ENCODE results near the gene C19orf38. TPM values are rescaled to one million over a fixed set of nuclear protein-coding genes. Genes with fewer than 3 reads are reported as not detected.
"Not testable (repeated sequence)": the region's sequence is repeated elsewhere in the genome, so short reads cannot be mapped to it uniquely, and the experiment has no call there.

Gene C19orf38
- total and polyA plus RNA-seq, 3 experiments from 2014 or later = 0.44 to 0.48 TPM; not detected in 1

DNA sequence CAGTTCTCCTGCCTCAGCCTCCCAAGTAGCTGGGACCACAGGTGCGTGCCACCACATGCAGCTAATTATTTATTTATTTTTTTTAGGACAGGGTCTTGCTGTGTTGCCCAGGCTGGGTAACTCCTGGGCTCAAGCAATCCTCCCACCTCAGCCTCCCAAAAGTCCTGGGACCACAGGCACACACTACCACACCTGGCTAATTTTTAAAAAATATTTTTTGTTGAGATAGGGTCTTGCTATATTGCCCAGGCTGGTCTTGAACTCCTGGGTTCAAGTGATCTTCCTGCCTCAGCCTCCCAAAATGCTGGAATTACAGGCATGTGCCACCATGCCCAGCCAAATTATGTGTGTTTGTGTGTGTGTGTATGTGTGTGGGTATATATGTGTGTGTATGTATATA is 8.7 kb downstream of the C19orf38 start:
- ChIA-PET CTCF (interaction anchor here (0.9 to 1.5 kb wide), 3 partner anchors 21 to 139 kb away, joined by 3 to 4 read pairs (median 3); partner anchors contain the start of genes DNM2 and TMED1), POLR2A (interaction anchor here (0.6 kb wide), 1 partner anchor 73 kb away, joined by 3 read pairs; no protein-coding TSS in a partner anchor)
- H3K36me3 Mint-ChIP-seq; DNase-seq; H3K4me3 Mint-ChIP-seq; H3K4me1 Mint-ChIP-seq; H3K27ac ChIP-seq (ENCODE audit: low read depth, low read length); H3K9me3 Mint-ChIP-seq; H3K9me3 ChIP-seq (ENCODE audit: low read length); H3K27me3 Mint-ChIP-seq; H3K36me3 ChIP-seq (ENCODE audit: insufficient read depth, low read length); H3K27me3 ChIP-seq (ENCODE audit: insufficient read depth, low read length, poor library complexity, severe bottlenecking); H3K4me1 ChIP-seq (ENCODE audit: insufficient read depth, low read length); H3K27ac Mint-ChIP-seq; H3K4me3 ChIP-seq (ENCODE audit: low read length): not testable (repeated sequence)

DNA sequence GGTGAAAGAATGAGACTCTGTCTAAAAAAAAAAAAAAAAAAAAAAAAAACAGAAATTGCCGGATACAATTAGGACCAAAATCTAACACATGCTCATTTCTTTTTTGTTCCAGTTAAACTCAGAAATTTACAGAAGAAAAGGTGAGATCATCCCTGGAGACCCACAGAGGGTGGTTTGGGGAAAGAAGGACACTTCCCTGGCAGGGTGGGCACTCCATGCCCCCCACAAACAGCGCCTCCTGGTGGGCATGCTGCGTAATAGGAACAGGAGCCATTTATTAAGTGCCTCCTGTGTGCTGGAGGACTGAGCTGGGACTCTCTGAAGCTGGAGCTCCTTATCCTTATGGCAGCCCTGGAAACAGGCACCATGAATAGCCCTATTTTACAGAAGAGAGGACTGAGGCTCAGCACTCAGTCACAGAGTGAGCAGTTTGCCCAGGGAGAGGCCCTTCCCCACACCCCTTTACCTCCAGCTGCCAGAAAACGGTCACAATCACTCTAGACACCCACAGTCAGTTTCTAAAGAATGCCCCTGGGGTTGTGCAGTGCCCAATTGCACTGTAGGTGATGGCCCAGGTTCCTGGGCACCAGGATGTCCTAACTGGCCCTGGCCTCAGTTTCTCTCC is 10.1 kb downstream of the C19orf38 start:
- Mint-ChIP-seq H3K4me3 (no peak overlapping the region), H3K27ac (peak overlapping the region in 1 of 8 donors; percentile 33), H3K4me1 (peaks cover 0 to 11% (median 0%) of the 10 kb centered on the region in 3 donors), H3K27me3 (no peaks in the 10 kb centered on the region), H3K9me3 (no peaks in the 10 kb centered on the region), H3K36me3 (peaks cover 0 to 2% (median 0%) of the 10 kb centered on the region in 3 donors)
- Histone ChIP-seq H3K9me3 (ENCODE audit: low read length) (no peaks in the 10 kb centered on the region), H3K4me3 (ENCODE audit: low read length) (no peak overlapping the region), H3K27ac (ENCODE audit: low read depth, low read length) (no peak overlapping the region), H3K4me1 (ENCODE audit: insufficient read depth, low read length) (no peaks in the 10 kb centered on the region), H3K36me3 (ENCODE audit: insufficient read depth, low read length) (no peaks in the 10 kb centered on the region), H3K27me3 (ENCODE audit: insufficient read depth, low read length, poor library complexity, severe bottlenecking) (no peaks in the 10 kb centered on the region)
- POLR2A ChIA-PET = interaction anchor here (0.6 kb wide), 1 partner anchor 150 kb away, joined by 8 read pairs; no protein-coding TSS in a partner anchor
- DNase-seq = peak; percentile 26 to 66 (median 32)
- CTCF ChIA-PET = interaction anchor here (0.8 to 2.9 kb wide), 6 partner anchors 9 to 142 kb away, joined by 3 to 8 read pairs (median 5); partner anchors contain the start of gene CARM1

DNA sequence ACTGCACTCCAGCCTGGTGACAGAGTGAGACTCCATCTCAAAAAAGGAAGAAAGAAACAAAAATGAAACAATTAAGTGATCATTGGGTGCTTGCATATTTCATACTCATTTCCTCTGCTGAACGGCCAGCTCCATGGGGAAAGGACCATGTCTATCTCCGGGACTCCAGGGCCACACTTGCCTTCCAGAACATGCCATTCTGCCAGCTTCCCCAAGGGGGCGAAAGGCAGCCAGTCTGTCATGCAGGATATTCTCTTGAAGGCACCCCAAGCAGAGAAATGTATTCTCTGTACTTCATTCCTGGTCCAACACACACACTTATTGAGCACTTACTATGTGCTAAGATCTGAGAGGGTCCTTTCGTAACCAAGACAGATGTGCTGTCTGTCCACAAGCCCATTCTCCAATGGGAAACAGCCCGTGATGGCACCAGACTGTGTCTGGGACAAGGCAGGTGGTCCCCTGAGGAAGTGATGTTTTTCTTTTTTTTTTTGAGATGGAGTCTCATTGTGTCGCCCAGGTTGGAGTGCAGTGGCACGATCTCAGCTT is 13.0 kb downstream of the C19orf38 start:
- ChIA-PET POLR2A (no interaction called here), CTCF (interaction anchor here (1.0 kb wide), 1 partner anchor 25 kb away, joined by 3 read pairs; the partner anchor contains the start of gene TMED1)
- Histone ChIP-seq H3K9me3 (ENCODE audit: low read length) (no peaks in the 10 kb centered on the region), H3K27me3 (ENCODE audit: insufficient read depth, low read length, poor library complexity, severe bottlenecking) (no peaks in the 10 kb centered on the region), H3K4me3 (ENCODE audit: low read length) (no peak overlapping the region), H3K27ac (ENCODE audit: low read depth, low read length) (no peak overlapping the region), H3K4me1 (ENCODE audit: insufficient read depth, low read length) (peaks cover 10% of the 10 kb centered on the region), H3K36me3 (ENCODE audit: insufficient read depth, low read length) (no peaks in the 10 kb centered on the region)
- H3K36me3 Mint-ChIP-seq = peaks cover 0 to 2% (median 0%) of the 10 kb centered on the region in 3 donors
- no peak overlapping the region for H3K4me3 Mint-ChIP-seq
- no peaks in the 10 kb centered on the region for H3K27me3 Mint-ChIP-seq
- H3K27ac Mint-ChIP-seq = peak overlapping the region in 1 of 8 donors; percentile 6
- peaks cover 7 to 21% (median 8%) of the 10 kb centered on the region in 3 donors for H3K4me1 Mint-ChIP-seq
- DNase-seq = no peak
- H3K9me3 Mint-ChIP-seq = no peaks in the 10 kb centered on the region

DNA sequence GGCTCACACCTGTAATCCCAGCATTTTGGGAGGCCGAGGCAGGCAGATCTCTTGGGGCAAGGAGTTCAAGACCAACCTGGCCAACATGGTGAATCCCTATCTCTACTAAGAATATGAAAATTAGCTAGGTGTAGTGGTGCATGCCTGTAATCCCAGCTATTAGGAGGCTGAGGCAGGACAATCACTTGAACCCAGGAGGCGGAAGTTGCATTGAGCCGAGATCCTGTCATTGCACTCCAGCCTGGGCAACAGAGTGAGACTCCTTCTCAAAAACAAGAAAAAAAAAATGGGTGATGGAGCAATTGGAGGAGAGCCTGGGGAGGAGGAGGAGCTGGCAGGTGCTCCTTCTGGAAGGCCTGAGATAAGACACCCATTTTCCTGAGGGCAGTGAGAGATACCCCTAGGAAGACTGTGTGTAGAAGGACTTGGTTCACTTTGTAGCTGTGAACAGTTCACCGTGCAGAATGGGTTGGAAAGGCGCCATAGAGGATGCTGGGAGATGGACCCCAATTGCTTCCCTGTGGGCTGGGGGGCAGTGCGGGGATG is 14.4 kb downstream of the C19orf38 start:
- H3K36me3 ChIP-seq (ENCODE audit: insufficient read depth, low read length) = no peaks in the 10 kb centered on the region
- peaks cover 0 to 2% (median 0%) of the 10 kb centered on the region in 3 donors for H3K36me3 Mint-ChIP-seq
- H3K4me1 ChIP-seq (ENCODE audit: insufficient read depth, low read length) = peaks cover 10% of the 10 kb centered on the region
- H3K27me3 ChIP-seq (ENCODE audit: insufficient read depth, low read length, poor library complexity, severe bottlenecking) = no peaks in the 10 kb centered on the region
- no peak for DNase-seq
- peak overlapping the region in 1 of 8 donors; percentile 49 for H3K27ac Mint-ChIP-seq
- no peaks in the 10 kb centered on the region for H3K9me3 ChIP-seq (ENCODE audit: low read length)
- ChIA-PET CTCF (interaction anchor here (1.1 to 3.4 kb wide), 3 partner anchors 9 to 266 kb away, joined by 3 to 25 read pairs (median 4); partner anchors contain the start of gene DNM2), POLR2A (no interaction called here)
- H3K4me1 Mint-ChIP-seq = peaks cover 7 to 21% (median 8%) of the 10 kb centered on the region in 3 donors
- H3K27me3 Mint-ChIP-seq = no peaks in the 10 kb centered on the region
- no peaks in the 10 kb centered on the region for H3K9me3 Mint-ChIP-seq
- peak overlapping the region; percentile 51 for H3K27ac ChIP-seq (ENCODE audit: low read depth, low read length)
- H3K4me3 ChIP-seq (ENCODE audit: low read length) = no peak overlapping the region
- no peak overlapping the region for H3K4me3 Mint-ChIP-seq

GRCh38 chr19:10863107-10863717 is 15.0 kb downstream of the C19orf38 start:
- CTCF ChIA-PET = interaction anchor here (1.2 to 6.2 kb wide), 11 partner anchors 9 to 266 kb away, joined by 3 to 97 read pairs (median 5); partner anchors contain the start of genes DNM2 and TMED1
- DNase-seq = no peak
- peaks cover 10% of the 10 kb centered on the region for H3K4me1 ChIP-seq (ENCODE audit: insufficient read depth, low read length)
- Mint-ChIP-seq H3K36me3 (peaks cover 0 to 2% (median 0%) of the 10 kb centered on the region in 3 donors), H3K27me3 (no peaks in the 10 kb centered on the region), H3K4me1 (peaks cover 8 to 21% (median 11%) of the 10 kb centered on the region in 3 donors), H3K27ac (peak overlapping the region in 1 of 8 donors; percentile 49), H3K4me3 (peak overlapping the region in 1 of 7 donors; percentile 54), H3K9me3 (no peaks in the 10 kb centered on the region)
- POLR2A ChIA-PET = interaction anchor here (1.5 kb wide), 1 partner anchor 146 kb away, joined by 7 read pairs; no protein-coding TSS in a partner anchor
- no peaks in the 10 kb centered on the region for H3K36me3 ChIP-seq (ENCODE audit: insufficient read depth, low read length)
- peak overlapping the region; percentile 51 for H3K27ac ChIP-seq (ENCODE audit: low read depth, low read length)
- H3K9me3 ChIP-seq (ENCODE audit: low read length) = no peaks in the 10 kb centered on the region
- no peak overlapping the region for H3K4me3 ChIP-seq (ENCODE audit: low read length)
- H3K27me3 ChIP-seq (ENCODE audit: insufficient read depth, low read length, poor library complexity, severe bottlenecking) = no peaks in the 10 kb centered on the region

- Mint-ChIP-seq H3K36me3 (peaks cover 0 to 2% (median 0%) of the 10 kb centered on the region in 3 donors), H3K27ac (peak overlapping the region in 4 of 8 donors; percentile 44 to 86 (median 77)), H3K4me3 (peak overlapping the region in 3 of 7 donors; percentile 14 to 78 (median 61)), H3K27me3 (no peaks in the 10 kb centered on the region), H3K4me1 (peaks cover 8 to 21% (median 11%) of the 10 kb centered on the region in 3 donors), H3K9me3 (no peaks in the 10 kb centered on the region)
- CTCF ChIA-PET = interaction anchor here (0.7 to 6.2 kb wide), 36 partner anchors 8 to 283 kb away, joined by 3 to 97 read pairs (median 4); partner anchors contain the start of genes C19orf38, DNM2, QTRT1 and TMED1
- no peaks in the 10 kb centered on the region for H3K36me3 ChIP-seq (ENCODE audit: insufficient read depth, low read length)
- H3K4me3 ChIP-seq (ENCODE audit: low read length) = no peak overlapping the region
- H3K4me1 ChIP-seq (ENCODE audit: insufficient read depth, low read length) = peaks cover 10% of the 10 kb centered on the region
- no peaks in the 10 kb centered on the region for H3K27me3 ChIP-seq (ENCODE audit: insufficient read depth, low read length, poor library complexity, severe bottlenecking)
- DNase-seq = peak; percentile 68 to 83 (median 73)
- POLR2A ChIA-PET = interaction anchor here (1.1 to 1.5 kb wide), 5 partner anchors 29 to 163 kb away, joined by 3 to 9 read pairs (median 5); partner anchors contain the start of genes DNM2, QTRT1 and TMED1
- H3K9me3 ChIP-seq (ENCODE audit: low read length) = no peaks in the 10 kb centered on the region
- no peak overlapping the region for H3K27ac ChIP-seq (ENCODE audit: low read depth, low read length)
These were observed 16.3 kb downstream of the C19orf38 start for GRCh38 chr19:10864538-10864899.

DNA sequence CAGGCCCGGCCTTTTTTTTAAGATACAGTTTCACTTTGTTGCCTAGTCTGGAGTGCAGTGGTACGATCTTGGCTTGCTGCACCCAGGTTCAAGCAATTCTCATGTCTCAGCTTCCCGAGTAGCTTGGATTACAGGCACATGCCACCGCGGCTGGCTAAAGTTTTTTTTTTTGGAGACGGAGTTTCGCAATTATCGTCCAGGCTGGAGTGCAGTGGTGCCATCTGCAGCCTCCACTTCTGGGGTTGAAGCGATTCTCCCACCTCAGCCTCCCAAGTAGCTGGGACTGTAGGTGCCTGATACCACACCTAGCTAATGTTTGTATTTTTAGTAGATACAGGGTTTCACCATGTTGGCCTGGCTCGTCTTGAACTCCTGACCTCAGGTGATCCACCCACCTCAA is 18.3 kb downstream of the C19orf38 start:
- no peak overlapping the region for H3K27ac ChIP-seq (ENCODE audit: low read depth, low read length)
- H3K27me3 ChIP-seq (ENCODE audit: insufficient read depth, low read length, poor library complexity, severe bottlenecking) = no peaks in the 10 kb centered on the region
- Mint-ChIP-seq H3K4me3 (no peak overlapping the region), H3K4me1 (peaks cover 13 to 21% (median 16%) of the 10 kb centered on the region in 3 donors), H3K27me3 (no peaks in the 10 kb centered on the region), H3K27ac (peak overlapping the region in 1 of 8 donors; percentile 57), H3K9me3 (no peaks in the 10 kb centered on the region), H3K36me3 (peaks cover 0 to 1% (median 0%) of the 10 kb centered on the region in 3 donors)
- no peak overlapping the region for H3K4me3 ChIP-seq (ENCODE audit: low read length)
- H3K36me3 ChIP-seq (ENCODE audit: insufficient read depth, low read length) = no peaks in the 10 kb centered on the region
- H3K4me1 ChIP-seq (ENCODE audit: insufficient read depth, low read length) = peaks cover 16% of the 10 kb centered on the region
- POLR2A ChIA-PET = interaction anchor here (0.6 to 0.7 kb wide), 2 partner anchors 12 to 169 kb away, joined by 3 to 5 read pairs; no protein-coding TSS in a partner anchor
- CTCF ChIA-PET = interaction anchor here (0.9 to 6.2 kb wide), 3 partner anchors 8 to 149 kb away, joined by 3 to 97 read pairs (median 6); partner anchors contain the start of gene DNM2
- DNase-seq = no peak
- H3K9me3 ChIP-seq (ENCODE audit: low read length) = no peaks in the 10 kb centered on the region
